ENCODE data around the gene CADPS2.

The CADPS2 gene

DNA sequence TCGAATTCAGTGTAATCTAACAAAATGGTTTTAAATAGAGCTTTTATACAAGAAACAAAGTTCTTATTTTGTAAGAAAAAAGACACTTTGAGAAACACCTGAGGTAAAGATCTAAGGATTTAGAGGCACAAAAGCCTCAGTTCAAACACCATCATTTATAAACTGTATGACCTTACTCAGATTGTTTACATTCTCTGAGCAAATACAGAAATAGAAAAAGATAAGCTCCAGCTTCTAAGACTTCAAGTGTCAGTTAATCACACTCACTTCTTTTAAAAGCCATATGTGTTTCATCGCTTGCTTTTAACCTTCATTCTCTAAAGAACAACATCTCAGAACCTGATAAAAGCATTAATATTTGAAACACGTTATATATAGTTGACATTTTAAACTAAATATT lies 27.9 kb downstream of the CADPS2 start:
- Histone ChIP-seq H2AFZ (ENCODE audit: low read length) (no peak overlapping the region), H2BK15ac (ENCODE audit: low read length) (no peak overlapping the region), H3K36me3 (replicated peaks in 1 of 2; ENCODE audit: control insufficient read depth in 2 of 2, insufficient read depth in 2 of 2, low read length in 2 of 2) (no peaks in the 10 kb centered on the region), H3K27me3 (ENCODE audit: control insufficient read depth in 3 of 3, insufficient read depth in 3 of 3, low read depth in 1 of 3, low read length in 3 of 3) (no peaks in the 10 kb centered on the region), H4K8ac (ENCODE audit: low read depth, low read length) (no peak overlapping the region), H3K4me3 (ENCODE audit: low read length in 2 of 2) (no peak overlapping the region), H3K79me1 (ENCODE audit: low read depth, low read length) (no peaks in the 10 kb centered on the region), H3K27ac (replicated peaks; ENCODE audit: low read length) (no peak overlapping the region), H3K9me3 (replicated peaks in 1 of 2; ENCODE audit: control insufficient read depth in 2 of 2, insufficient read depth in 1 of 2, low read depth in 1 of 2, low read length in 2 of 2) (no peaks in the 10 kb centered on the region), H2BK120ac (ENCODE audit: low read depth, low read length) (no peak overlapping the region), H3K23ac (ENCODE audit: low read depth, low read length, poor library complexity) (no peak overlapping the region), H3K9ac (ENCODE audit: low read depth, low read length, poor library complexity) (no peak overlapping the region), H3K14ac (ENCODE audit: low read length) (no peak overlapping the region), H3K18ac (ENCODE audit: low read length) (no peak overlapping the region), H3K4me1 (ENCODE audit: control insufficient read depth in 2 of 2, insufficient read depth in 1 of 2, low read depth in 1 of 2, low read length in 2 of 2) (peaks cover 0 to 5% of the 10 kb centered on the region in 2 donors), H3K4ac (ENCODE audit: low read length) (no peak overlapping the region), H2BK12ac (ENCODE audit: low read length) (no peak overlapping the region), H3K4me2 (ENCODE audit: insufficient read depth, low read length, poor library complexity, severe bottlenecking) (no peak overlapping the region), H4K91ac (ENCODE audit: low read depth, low read length, poor library complexity) (no peak overlapping the region), H2BK5ac (ENCODE audit: low read length) (no peak overlapping the region), H2AK5ac (ENCODE audit: low read depth, low read length) (no peak overlapping the region)
- WGBS, 2 donors (ENCODE audit: extremely low coverage in 2 of 2, insufficient read length in 2 of 2, insufficient replicate concordance in 1 of 2): no CpG with 5 or more reads among the region's 3 CpGs
- no peak for DNase-seq (ENCODE audit: low spot score)

DNA sequence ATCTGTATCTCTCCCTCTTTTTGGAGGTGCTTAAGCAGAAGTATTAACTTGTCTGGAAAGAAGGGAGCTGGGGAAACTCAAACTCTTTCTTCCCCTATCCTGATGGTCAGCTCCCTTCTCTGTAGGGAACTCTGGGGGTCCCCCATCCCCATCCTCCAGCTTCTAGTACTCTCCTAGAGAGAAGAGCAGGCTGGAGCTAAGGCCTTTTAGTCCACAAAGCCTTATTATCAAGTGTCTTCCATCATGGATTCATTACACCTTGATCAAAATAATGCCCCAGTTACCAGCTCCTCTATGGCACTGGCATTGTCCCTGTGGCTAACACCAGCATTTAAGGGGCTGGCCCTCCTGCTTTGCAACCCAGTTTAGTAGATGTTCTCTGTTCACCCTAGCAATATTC lies 35.7 kb downstream of the CADPS2 start:
- H3K4ac ChIP-seq (ENCODE audit: low read length): no peak overlapping the region
- no peak overlapping the region for H3K23ac ChIP-seq (ENCODE audit: low read depth, low read length, poor library complexity)
- H3K27ac ChIP-seq (replicated peaks; ENCODE audit: low read length): no peak overlapping the region
- H3K27me3 ChIP-seq (ENCODE audit: control insufficient read depth in 3 of 3, insufficient read depth in 3 of 3, low read depth in 1 of 3, low read length in 3 of 3): no peaks in the 10 kb centered on the region
- H4K8ac ChIP-seq (ENCODE audit: low read depth, low read length): no peak overlapping the region
- no peak overlapping the region for H2BK5ac ChIP-seq (ENCODE audit: low read length)
- H2AFZ ChIP-seq (ENCODE audit: low read length): no peak overlapping the region
- no peaks in the 10 kb centered on the region for H3K79me1 ChIP-seq (ENCODE audit: low read depth, low read length)
- H3K18ac ChIP-seq (ENCODE audit: low read length): no peak overlapping the region
- H2BK12ac ChIP-seq (ENCODE audit: low read length): no peak overlapping the region
- H2BK15ac ChIP-seq (ENCODE audit: low read length): no peak overlapping the region
- no peak overlapping the region for H3K4me3 ChIP-seq (ENCODE audit: low read length in 2 of 2)
- H3K4me1 ChIP-seq (ENCODE audit: control insufficient read depth in 2 of 2, insufficient read depth in 1 of 2, low read depth in 1 of 2, low read length in 2 of 2): peaks cover 3 to 12% of the 10 kb centered on the region in 2 donors
- H2BK120ac ChIP-seq (ENCODE audit: low read depth, low read length): no peak overlapping the region
- no peak for DNase-seq (ENCODE audit: low spot score)
- no peaks in the 10 kb centered on the region for H3K36me3 ChIP-seq (replicated peaks in 1 of 2; ENCODE audit: control insufficient read depth in 2 of 2, insufficient read depth in 2 of 2, low read length in 2 of 2)
- no peak overlapping the region for H3K4me2 ChIP-seq (ENCODE audit: insufficient read depth, low read length, poor library complexity, severe bottlenecking)
- no peak overlapping the region for H3K14ac ChIP-seq (ENCODE audit: low read length)
- no peak overlapping the region for H3K9ac ChIP-seq (ENCODE audit: low read depth, low read length, poor library complexity)
- H2AK5ac ChIP-seq (ENCODE audit: low read depth, low read length): no peak overlapping the region
- H3K9me3 ChIP-seq (replicated peaks in 1 of 2; ENCODE audit: control insufficient read depth in 2 of 2, insufficient read depth in 1 of 2, low read depth in 1 of 2, low read length in 2 of 2): peaks cover 0 to 10% of the 10 kb centered on the region in 2 donors
- no peak overlapping the region for H4K91ac ChIP-seq (ENCODE audit: low read depth, low read length, poor library complexity)

DNA sequence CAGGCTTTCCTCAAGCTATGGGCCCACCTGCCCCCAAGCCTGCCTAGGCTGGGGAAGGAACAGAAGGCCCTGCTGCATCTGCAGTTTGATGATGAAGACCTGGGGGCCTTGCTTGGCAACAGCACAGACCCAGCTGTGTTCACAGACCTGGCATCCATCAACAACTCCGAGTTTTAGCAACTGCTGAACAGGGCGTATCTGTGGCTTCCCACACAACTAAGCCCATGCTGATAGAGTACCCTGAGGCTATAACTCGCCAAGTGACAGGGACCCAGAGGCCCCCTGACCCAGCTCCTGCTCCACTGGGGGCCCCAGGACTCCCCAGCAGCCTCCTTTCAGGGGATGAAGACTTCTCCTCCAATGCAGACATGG lies 36.3 kb downstream of the CADPS2 start:
- Histone ChIP-seq H2BK12ac (ENCODE audit: low read length) (no peak overlapping the region), H3K4me3 (ENCODE audit: low read length in 2 of 2) (no peak overlapping the region), H2BK15ac (ENCODE audit: low read length) (no peak overlapping the region), H3K4me1 (ENCODE audit: control insufficient read depth in 2 of 2, insufficient read depth in 1 of 2, low read depth in 1 of 2, low read length in 2 of 2) (peaks cover 3 to 11% of the 10 kb centered on the region in 2 donors), H2BK5ac (ENCODE audit: low read length) (no peak overlapping the region), H3K14ac (ENCODE audit: low read length) (no peak overlapping the region), H4K8ac (ENCODE audit: low read depth, low read length) (no peak overlapping the region), H3K4me2 (ENCODE audit: insufficient read depth, low read length, poor library complexity, severe bottlenecking) (no peak overlapping the region), H3K4ac (ENCODE audit: low read length) (no peak overlapping the region), H3K9me3 (replicated peaks in 1 of 2; ENCODE audit: control insufficient read depth in 2 of 2, insufficient read depth in 1 of 2, low read depth in 1 of 2, low read length in 2 of 2) (peaks cover 0 to 10% of the 10 kb centered on the region in 2 donors), H2AK5ac (ENCODE audit: low read depth, low read length) (no peak overlapping the region), H3K18ac (ENCODE audit: low read length) (no peak overlapping the region), H3K27me3 (ENCODE audit: control insufficient read depth in 3 of 3, insufficient read depth in 3 of 3, low read depth in 1 of 3, low read length in 3 of 3) (no peaks in the 10 kb centered on the region), H3K79me1 (ENCODE audit: low read depth, low read length) (no peaks in the 10 kb centered on the region), H3K27ac (replicated peaks; ENCODE audit: low read length) (no peak overlapping the region), H2AFZ (ENCODE audit: low read length) (no peak overlapping the region), H3K23ac (ENCODE audit: low read depth, low read length, poor library complexity) (no peak overlapping the region), H2BK120ac (ENCODE audit: low read depth, low read length) (no peak overlapping the region), H4K91ac (ENCODE audit: low read depth, low read length, poor library complexity) (no peak overlapping the region), H3K36me3 (replicated peaks in 1 of 2; ENCODE audit: control insufficient read depth in 2 of 2, insufficient read depth in 2 of 2, low read length in 2 of 2) (no peaks in the 10 kb centered on the region), H3K9ac (ENCODE audit: low read depth, low read length, poor library complexity) (no peak overlapping the region)
- no CpG with 5 or more reads among the region's 3 CpGs for WGBS, 2 donors (ENCODE audit: extremely low coverage in 2 of 2, insufficient read length in 2 of 2, insufficient replicate concordance in 1 of 2)
- DNase-seq (ENCODE audit: low spot score): no peak

DNA sequence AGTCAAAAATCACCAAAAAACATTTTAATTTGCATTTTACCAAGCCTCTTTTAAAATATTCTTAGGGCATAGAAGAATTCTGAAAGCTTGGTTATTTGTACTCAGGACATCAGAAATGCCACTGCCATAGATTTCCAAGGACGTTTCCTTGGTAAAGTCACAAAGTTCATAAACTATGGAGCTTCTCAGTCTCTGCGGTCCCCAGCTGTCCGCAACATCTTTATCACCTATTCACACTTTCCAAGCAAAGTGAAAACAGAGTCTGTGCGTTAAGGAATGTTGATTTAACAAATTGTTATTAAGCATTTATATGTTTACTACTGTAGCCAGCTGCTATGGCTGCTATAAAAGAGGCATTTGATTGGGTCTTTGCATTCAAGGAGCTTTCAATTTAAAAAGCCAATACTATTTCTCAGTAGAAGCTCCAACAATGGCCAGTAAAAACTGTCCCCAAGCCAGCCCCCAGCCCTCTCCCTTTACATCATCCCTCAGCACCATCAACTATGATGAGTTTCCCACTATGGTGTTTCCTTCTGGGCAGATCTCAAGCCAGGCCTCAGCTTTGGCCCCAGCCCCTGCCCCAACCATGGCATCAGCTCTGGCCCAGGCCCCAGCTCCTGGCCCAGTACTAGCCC lies 36.8 kb downstream of the CADPS2 start:
- H2AK5ac ChIP-seq (ENCODE audit: low read depth, low read length): no peak overlapping the region
- H3K4me1 ChIP-seq (ENCODE audit: control insufficient read depth in 2 of 2, insufficient read depth in 1 of 2, low read depth in 1 of 2, low read length in 2 of 2): peaks cover 3 to 11% of the 10 kb centered on the region in 2 donors
- no peak overlapping the region for H3K18ac ChIP-seq (ENCODE audit: low read length)
- H2BK12ac ChIP-seq (ENCODE audit: low read length): no peak overlapping the region
- no peak overlapping the region for H2BK120ac ChIP-seq (ENCODE audit: low read depth, low read length)
- no peaks in the 10 kb centered on the region for H3K36me3 ChIP-seq (replicated peaks in 1 of 2; ENCODE audit: control insufficient read depth in 2 of 2, insufficient read depth in 2 of 2, low read length in 2 of 2)
- H3K9me3 ChIP-seq (replicated peaks in 1 of 2; ENCODE audit: control insufficient read depth in 2 of 2, insufficient read depth in 1 of 2, low read depth in 1 of 2, low read length in 2 of 2): peaks cover 0 to 10% of the 10 kb centered on the region in 2 donors
- no peak overlapping the region for H3K27ac ChIP-seq (replicated peaks; ENCODE audit: low read length)
- H3K4me2 ChIP-seq (ENCODE audit: insufficient read depth, low read length, poor library complexity, severe bottlenecking): no peak overlapping the region
- no peaks in the 10 kb centered on the region for H3K27me3 ChIP-seq (ENCODE audit: control insufficient read depth in 3 of 3, insufficient read depth in 3 of 3, low read depth in 1 of 3, low read length in 3 of 3)
- no peak overlapping the region for H3K23ac ChIP-seq (ENCODE audit: low read depth, low read length, poor library complexity)
- no peak overlapping the region for H2AFZ ChIP-seq (ENCODE audit: low read length)
- no peak overlapping the region for H2BK15ac ChIP-seq (ENCODE audit: low read length)
- no peak overlapping the region for H3K4ac ChIP-seq (ENCODE audit: low read length)
- WGBS, 2 donors (ENCODE audit: extremely low coverage in 2 of 2, insufficient read length in 2 of 2, insufficient replicate concordance in 1 of 2): no CpG with 5 or more reads among the region's 4 CpGs
- H3K9ac ChIP-seq (ENCODE audit: low read depth, low read length, poor library complexity): no peak overlapping the region
- H3K4me3 ChIP-seq (ENCODE audit: low read length in 2 of 2): no peak overlapping the region
- H3K14ac ChIP-seq (ENCODE audit: low read length): no peak overlapping the region
- H4K8ac ChIP-seq (ENCODE audit: low read depth, low read length): no peak overlapping the region
- H2BK5ac ChIP-seq (ENCODE audit: low read length): no peak overlapping the region
- H3K79me1 ChIP-seq (ENCODE audit: low read depth, low read length): no peaks in the 10 kb centered on the region
- no peak for DNase-seq (ENCODE audit: low spot score)
- no peak overlapping the region for H4K91ac ChIP-seq (ENCODE audit: low read depth, low read length, poor library complexity)
